GM19025 (cell line): Measurements from ENCODE around the gene ABLIM2.

Experiments used
- ATAC-seq: cut with Tn5 transposase; IDR thresholded peaks from one replicate; pipeline ENCODE4 v1.9.1; 2021; ENCODE audit warnings: mild to moderate bottlenecking, low read depth, moderate library complexity; ENCODE audit not compliant: unreplicated experiment

Gene ABLIM2

DNA sequence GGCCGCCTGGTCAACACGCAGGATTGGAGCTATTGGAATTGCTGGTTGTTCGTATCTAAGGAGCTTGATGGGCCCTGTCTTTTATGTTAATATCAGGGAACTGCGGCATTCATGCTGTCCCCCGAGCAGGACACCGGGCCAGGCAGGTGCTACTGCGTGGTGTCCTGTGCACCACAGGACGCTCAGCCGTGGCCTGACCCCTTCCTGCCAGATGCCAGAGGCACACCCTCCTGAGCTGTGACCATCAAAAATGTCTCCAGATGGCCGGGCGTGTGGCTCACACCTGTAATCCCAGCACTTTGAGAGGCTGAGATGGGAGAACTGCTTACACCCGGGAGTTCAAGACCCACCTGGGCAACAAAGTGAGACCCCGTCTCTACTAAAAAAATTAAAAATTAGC is 32.1 kb downstream of the ABLIM2 start:
- ATAC-seq, result no peak

DNA sequence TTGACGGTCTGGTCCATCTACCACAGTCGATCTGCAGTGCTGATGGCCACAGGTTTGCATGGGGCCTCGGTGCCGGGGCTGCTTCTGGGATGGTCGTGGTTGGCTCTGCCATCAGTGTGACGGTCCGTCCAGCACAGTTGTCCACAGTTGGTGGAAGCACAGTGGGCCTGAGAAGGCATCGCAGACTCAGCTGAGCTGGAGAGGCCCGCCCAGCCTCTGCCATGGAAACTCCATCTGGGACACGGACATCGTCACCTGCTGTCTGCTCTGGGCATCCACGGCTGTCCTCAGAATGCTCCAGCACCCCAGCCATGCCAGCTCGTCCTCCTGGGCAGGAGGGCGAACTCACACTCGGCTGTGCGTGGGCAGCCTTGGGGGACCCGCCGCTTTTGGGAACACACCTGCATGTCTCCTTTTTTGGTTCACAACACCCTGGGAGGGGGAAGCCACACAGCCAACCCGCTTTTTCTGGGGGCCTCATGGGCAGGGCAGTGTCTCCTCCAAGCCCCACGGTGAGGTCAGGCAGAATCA is 33.0 kb downstream of the ABLIM2 start:
- no peak for ATAC-seq

DNA sequence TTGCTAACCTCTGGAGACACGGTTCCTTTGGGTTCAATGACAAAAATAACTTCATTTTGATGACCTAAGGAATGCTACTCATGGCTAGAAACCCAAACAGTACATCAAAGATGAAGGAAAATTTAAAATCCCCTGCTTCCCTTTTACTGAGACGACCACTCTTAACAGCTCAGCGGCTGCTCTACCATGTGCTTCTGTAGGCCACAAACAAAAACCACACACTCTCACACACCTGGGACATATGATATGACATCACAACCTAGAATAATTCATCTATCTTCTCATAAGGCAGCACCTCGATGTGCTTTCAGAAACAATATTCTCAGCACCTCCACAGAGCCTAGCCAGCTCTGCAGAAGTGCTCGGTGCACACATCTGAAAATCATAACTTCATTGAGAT is 34.7 kb downstream of the ABLIM2 start:
- no peak for ATAC-seq

GRCh38 chr4:8123389-8123788 is 35.2 kb downstream of the ABLIM2 start:
- no peak for ATAC-seq

DNA sequence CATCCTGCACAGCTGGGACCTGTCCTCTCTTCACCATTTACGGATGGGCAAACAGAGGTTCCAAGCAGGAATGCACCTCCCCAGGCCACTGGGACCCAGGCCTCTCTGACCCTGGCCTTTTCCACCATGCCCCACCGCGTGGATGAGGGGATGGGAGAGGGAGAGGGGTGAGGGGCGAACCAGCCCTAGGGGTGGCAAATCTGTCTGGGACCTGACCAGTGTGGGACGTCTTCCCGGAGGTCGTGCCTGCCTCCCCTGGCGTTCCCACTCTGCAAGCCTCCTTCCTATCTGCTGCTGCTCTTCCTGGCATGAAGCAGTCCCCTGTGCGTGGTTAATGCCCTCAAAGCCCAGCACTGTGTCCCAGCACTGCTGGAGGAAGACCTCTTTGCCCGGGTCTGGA is 35.9 kb downstream of the ABLIM2 start:
- no peak for ATAC-seq

GRCh38 chr4:8121292-8122015 is 37.2 kb downstream of the ABLIM2 start:
- ATAC-seq, result no peak

DNA sequence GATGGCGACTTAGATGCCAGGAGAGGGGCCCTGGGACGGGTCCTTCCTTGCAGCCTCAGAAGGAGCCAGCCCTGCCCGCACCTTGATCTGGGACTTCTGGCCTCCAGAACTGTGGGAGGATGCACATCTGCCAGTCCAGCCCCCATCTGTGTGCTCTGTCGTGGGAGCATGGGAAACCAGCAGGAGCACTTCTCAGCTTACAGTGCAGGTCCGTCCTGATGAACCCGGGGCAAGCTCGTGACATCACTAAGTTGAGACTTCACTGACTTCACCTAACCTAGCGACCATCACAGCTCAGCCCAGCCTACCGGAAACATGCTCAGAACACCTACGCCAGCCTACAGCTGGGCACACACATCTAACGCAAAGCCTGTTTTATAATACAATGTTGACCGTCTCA is 38.1 kb downstream of the ABLIM2 start:
- ATAC-seq, result no peak

- no peak for ATAC-seq
Observed at GRCh38 chr4:8119877-8120276, 38.7 kb downstream of the ABLIM2 start.

GRCh38 chr4:8118531-8118930 is 40.1 kb downstream of the ABLIM2 start:
- no peak for ATAC-seq

DNA sequence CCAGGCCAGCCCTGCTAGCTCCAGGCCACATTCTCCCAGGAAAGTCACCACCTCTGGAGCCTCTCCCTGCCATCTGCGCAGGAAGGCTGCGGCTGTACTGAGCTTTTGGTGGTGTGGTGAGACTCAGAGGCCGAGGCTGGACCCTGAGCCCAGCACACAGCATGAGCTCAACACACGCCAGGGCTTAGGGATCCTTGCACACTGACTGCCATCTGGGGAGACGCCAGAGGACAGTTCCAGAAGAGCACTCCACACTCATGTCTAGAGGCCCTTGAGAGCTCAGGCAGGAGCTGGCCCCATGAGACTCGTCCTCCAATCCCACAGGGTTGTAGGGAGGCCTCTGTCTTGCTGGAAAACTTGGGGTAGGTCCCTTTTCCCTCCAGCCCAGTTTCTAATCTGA is 40.6 kb downstream of the ABLIM2 start:
- no peak for ATAC-seq

DNA sequence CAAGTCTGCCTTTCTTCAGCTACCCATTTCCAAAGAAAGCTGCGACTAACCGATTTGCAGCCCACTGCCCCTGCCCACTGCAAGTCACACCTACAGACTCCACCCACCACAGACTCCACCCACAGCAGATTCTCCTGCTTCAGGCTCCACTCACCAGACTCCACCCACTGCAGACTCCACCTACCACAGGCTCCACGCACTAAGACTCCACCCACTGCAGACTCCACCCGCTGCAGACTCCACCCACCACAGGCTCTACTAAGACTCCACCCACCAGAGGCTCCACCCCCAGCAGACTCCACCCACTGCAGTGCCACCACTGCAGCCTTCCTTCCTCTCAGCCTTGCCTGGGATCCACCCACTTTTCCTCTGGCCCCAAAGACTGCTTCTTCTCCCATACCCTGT is 41.3 kb downstream of the ABLIM2 start:
- ATAC-seq, result no peak

DNA sequence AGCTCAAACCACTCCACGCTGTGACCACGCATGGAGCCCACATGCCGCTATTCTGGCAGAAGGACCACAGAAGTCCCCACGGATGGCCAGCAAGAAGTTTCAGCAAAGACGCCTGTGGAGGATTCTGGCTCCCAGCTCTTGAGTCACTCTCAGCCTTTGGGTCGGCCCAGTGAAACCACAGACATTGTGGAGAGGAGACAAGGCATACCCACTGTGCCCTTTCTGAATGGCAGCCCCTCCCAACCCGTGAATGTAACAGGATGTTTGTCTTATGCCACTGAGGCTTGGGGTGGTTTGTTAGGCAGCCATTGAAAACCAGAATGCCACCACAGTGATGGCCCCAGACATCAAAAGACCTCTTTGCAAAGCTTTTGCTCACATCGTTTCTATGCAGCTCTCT is 42.7 kb downstream of the ABLIM2 start:
- ATAC-seq, result no peak

GRCh38 chr4:8115203-8115520 is 43.5 kb downstream of the ABLIM2 start:
- ATAC-seq, result no peak

- no peak for ATAC-seq
Observed at GRCh38 chr4:8114456-8115202, 44.0 kb downstream of the ABLIM2 start.

GRCh38 chr4:8113611-8114377 is 44.8 kb downstream of the ABLIM2 start:
- ATAC-seq, result no peak

DNA sequence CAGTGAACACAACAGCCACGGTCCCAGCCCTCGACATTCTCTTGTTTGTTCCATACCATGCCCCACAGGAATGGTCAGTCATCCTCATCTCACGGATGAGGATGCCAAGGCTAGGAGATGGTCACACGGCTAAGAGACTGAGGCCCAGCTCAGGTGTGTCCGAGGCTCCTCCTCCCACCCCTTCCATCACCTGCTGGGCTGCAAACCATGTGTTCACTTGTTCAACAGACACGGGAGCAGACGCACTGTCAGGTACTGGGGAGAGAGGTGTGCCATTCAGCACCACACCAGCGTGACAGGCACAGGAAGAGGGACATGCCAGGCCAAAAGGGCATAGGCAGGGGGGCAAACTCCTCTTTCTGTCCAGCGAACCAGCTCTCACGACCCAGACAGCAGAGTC is 45.9 kb downstream of the ABLIM2 start:
- ATAC-seq, result no peak

DNA sequence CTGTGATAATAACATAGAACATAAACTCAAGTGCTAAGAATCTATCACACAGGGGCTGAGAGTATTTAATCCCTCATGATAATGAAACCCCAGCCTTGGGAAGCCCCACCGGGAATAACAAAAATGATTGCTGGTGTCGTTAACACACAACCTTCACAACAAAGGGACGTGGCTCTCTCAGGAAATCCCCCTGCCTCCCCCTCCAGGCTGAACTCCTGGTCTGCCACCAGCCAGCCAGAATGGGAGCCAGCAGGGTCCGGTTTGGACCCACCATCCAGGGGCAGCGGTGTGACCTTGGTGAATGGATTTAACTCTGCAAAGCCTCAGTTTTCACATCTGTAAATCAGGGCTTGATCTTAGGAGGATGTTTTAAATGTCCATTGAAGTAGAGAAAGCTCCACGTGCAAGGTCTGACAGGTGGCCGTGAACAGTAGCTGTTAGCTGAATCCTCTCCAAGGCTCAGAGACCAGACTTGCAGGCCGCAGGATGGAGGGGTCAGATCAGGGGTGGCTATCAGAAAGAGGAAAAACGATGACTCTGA is 46.5 kb downstream of the ABLIM2 start:
- ATAC-seq, result no peak

DNA sequence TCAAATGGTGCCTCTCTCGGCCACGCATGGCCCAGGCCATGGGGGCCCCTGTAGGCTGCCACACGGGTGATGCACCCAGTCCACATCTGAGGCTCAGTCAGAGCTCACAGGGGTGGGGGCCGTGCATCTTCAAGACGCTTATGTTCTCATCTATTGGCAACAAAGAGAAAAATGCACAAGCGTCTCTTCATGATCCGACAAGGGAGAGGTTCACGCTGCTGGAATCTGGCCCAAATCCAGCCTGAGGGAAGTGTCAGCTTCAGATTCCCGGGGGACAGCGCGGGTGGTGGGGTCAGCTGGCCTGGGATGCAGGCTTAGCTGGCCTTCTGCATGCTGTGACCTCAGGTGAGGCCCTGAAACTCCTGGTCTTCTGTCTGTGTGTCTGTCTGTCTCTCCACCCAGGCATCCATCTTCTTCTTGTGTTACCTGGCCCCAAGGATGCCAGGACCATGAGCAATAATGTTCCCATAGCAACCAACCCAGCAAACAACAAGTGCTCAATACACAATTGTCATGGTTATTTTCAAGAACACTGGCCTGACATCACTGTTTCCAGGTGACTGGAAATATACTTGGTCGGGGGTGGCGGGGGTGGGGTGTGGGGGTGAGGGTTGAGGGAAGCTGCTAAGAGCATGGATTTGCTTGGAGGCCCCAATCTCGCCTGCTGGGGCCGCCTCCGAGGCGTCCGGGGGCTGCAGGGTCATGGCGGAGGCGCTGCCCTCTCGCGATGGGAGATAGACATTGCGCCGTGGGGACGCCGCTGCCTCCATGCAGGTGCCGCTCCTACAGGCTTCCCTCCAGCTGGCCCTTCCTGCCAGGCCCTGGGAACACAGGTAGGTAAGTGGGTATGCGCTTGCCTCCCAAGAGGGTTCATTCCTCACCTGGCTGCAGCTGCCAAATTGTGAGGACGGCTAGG is 48.3 kb downstream of the ABLIM2 start:
- no peak for ATAC-seq

DNA sequence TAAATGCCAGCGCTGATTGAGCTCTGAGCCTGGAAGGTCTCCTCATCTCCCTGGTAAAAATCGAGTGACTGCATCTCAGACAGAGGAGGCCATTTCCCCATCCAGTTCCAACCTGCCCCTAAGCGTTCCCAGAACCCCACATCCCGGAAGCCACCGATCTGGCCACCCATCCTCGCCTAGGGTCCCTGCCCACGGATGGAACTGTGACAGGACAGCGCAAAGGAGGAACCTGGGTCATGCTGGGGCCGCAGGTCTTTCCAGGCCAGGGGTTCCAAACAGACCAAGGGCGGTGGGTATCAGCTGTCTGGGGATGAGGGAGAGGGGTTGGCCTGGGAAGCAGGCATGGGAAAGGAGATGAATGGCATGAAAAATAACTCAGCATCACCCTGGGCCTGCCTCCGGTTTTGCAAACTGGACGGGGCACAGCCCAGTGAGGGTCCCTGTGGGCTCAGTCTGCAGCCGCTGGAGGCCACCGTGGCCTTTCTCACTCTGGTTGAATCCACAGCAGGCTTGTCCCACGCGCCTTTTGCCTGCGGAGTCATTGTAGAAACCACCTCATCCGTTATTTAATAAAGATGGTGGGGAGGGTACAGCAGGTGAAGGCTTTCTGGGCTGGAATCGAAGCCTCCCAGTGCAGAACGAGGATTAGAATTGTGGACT is 49.1 kb downstream of the ABLIM2 start:
- no peak for ATAC-seq

GRCh38 chr4:8108991-8109390 is 49.6 kb downstream of the ABLIM2 start:
- no peak for ATAC-seq
